CD4-positive, alpha-beta T cell treated with Interleukin-17A for 1 hour (primary cell): ENCODE results near the gene TMEM26.
"Not testable (repeated sequence)": the region's sequence is repeated elsewhere in the genome, so short reads cannot be mapped to it uniquely, and the experiment has no call there.

Source experiments
- DNase-seq: peaks from one replicate; pipeline ENCODE4 v3.0.0-alpha.2; 2020

The TMEM26 gene

GRCh38 chr10:61398366-61399129 is 54.6 kb downstream of the TMEM26 start:
- DNase-seq = no peak

- DNase-seq = peak; percentile 20
These were observed 55.8 kb downstream of the TMEM26 start for GRCh38 chr10:61397175-61397986.

- no peak for DNase-seq
These were observed 61.9 kb downstream of the TMEM26 start for GRCh38 chr10:61391281-61391680.

- DNase-seq = no peak
These were observed 62.3 kb downstream of the TMEM26 start for GRCh38 chr10:61390851-61391250.

- no peak for DNase-seq
These were observed 63.3 kb downstream of the TMEM26 start for GRCh38 chr10:61389887-61390286.

GRCh38 chr10:61388986-61389385 is 64.2 kb downstream of the TMEM26 start:
- DNase-seq = not testable (repeated sequence)

DNA sequence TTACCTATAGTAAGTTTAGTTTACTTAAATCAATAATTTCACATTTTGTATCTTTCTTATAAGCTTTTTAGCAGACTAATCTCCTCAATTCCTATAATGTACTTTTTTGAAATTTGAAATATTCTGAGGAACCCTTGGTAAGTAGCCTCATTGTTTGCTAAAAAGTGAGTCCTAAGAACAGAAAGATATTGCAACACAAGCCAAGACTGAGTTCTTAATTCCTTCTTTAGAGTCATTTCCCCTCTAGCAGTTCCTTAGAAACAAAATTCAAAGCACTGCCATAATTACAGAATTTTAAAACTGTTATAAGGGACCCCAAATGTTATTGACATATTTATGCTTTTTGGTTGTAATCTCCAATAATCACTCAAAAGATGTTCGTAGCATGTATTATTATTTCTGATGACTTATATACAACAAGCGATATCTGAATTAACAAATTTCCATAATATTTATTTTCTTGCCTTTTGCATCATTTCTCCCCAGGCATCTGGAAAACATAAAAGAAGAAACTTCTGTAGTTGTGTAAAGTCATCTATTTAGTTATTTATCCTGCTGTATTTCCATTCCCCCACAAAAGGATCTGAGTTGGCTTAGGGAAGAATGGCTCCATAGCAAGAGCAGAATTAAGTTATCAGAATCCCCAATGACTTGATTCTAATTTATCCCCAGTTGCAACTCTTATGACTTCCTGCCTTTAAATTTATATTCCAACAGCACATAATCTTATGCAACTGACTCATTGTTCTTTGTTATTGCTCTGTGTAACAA is 67.8 kb downstream of the TMEM26 start:
- no peak for DNase-seq

DNA sequence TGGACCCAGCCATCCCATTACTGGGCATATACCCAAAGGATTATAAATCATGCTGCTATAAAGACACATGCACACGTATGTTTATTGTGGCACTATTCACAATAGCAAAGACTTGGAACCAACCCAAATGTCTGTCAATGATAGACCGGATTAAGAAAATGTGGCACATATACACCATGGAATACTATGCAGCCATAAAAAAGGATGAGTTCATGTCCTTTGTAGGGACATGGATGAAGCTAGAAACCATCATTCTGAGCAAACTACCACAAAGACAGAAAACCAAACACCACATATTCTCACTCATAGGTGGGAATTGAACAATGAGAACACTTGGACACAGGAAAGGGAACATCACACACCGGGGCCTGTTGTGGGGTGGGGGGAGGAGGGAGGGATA is 72.0 kb downstream of the TMEM26 start:
- not testable (repeated sequence) for DNase-seq

GRCh38 chr10:61378865-61379264 is 74.3 kb downstream of the TMEM26 start:
- no peak for DNase-seq

GRCh38 chr10:61376908-61377368 is 76.2 kb downstream of the TMEM26 start:
- no peak for DNase-seq

- no peak for DNase-seq
These were observed 76.8 kb downstream of the TMEM26 start for GRCh38 chr10:61376377-61376776.

DNA sequence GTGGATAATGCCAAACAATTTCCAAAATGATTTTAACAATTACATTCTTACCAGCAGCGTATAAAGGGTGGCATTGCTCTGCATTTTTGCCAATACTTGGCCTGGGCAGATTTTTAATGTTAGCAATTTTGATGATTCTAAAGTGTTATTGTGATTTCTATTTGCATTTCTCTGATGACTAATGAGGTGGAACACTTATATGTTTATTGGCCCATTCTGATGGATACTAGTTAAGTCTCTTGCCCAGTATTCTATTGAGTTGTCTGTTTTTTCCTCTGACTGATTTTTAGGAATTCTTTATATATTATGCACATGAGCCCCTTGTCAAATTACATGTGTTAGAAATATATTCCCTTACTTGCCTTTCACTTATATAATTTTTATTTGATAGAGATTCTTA is 86.8 kb downstream of the TMEM26 start:
- DNase-seq = no peak

DNA sequence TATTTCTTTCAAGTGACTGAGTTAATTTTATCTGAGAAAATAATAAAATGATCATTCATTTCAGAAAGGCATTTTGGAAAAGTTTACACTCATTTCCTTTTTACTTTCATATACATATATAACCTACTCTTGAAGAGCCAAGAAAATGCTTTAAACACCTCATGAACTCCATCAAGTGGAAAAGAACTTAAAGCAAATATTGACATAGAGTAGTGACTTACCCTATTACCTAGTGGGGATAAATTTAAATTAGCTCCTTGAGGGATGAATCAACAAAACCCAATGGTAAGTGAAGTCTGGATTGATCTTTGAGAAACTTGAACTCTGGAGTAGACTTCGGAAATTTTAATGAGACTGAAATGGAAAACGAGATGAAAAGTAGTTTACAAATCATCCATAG is 88.6 kb downstream of the TMEM26 start:
- no peak for DNase-seq

DNA sequence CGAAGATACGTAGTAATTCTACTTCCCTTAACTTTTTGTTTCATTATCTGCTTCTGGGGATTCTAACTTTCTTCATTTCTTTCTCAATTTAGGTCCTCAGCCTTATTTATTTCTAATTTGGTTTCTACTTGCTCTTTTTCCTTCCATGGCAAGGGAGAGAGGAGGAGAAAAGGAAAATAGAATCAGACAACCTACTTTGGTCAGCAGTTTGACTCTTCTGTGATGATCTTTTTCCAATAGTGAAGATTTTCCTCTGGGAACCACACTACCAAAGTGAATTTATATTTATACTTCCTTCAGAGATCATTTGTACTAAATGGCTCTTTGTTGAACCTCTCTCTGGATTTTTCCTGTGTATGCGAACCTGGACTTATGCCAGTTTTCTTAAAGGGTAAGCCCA is 90.2 kb downstream of the TMEM26 start:
- DNase-seq = no peak

- DNase-seq = no peak
These were observed 93.7 kb downstream of the TMEM26 start for GRCh38 chr10:61359452-61359851.

- no peak for DNase-seq
These were observed 95.5 kb downstream of the TMEM26 start for GRCh38 chr10:61357687-61358086.
